ENCODE measurements around the gene ABCC10.

DNA sequence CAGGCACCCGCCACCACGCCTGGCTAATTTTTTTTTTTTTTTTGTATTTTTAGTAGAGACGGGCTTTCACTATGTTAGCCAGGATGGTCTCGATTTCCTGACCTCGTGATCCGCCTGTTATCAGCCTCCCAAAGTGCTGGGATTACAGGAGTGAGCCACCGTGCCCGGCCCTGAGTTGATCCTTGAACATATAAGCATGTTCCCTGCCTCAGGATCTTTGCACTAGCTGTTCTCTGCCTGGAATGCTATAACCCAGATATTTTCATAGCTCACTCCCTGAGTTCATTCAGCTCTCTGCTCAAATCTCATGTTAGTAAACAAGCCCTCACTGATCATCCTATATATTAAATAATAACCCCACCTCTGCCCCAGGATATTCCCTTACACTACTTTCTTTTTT, 37.0 kb downstream of the ABCC10 start:
- TF ChIP-seq, protein P1, sequence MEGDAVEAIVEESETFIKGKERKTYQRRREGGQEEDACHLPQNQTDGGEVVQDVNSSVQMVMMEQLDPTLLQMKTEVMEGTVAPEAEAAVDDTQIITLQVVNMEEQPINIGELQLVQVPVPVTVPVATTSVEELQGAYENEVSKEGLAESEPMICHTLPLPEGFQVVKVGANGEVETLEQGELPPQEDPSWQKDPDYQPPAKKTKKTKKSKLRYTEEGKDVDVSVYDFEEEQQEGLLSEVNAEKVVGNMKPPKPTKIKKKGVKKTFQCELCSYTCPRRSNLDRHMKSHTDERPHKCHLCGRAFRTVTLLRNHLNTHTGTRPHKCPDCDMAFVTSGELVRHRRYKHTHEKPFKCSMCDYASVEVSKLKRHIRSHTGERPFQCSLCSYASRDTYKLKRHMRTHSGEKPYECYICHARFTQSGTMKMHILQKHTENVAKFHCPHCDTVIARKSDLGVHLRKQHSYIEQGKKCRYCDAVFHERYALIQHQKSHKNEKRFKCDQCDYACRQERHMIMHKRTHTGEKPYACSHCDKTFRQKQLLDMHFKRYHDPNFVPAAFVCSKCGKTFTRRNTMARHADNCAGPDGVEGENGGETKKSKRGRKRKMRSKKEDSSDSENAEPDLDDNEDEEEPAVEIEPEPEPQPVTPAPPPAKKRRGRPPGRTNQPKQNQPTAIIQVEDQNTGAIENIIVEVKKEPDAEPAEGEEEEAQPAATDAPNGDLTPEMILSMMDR (IDR thresholded peaks at IDR 0.05): no peak
- TF ChIP-seq POLR2A (IDR thresholded peaks at IDR 0.05): no peak

Measured in esophagus squamous epithelium (tissue), 4 donors.